ENCODE results near the gene IP6K2.
A peak's percentile ranks its signal among the peaks of the same experiment; 100 is the strongest.
"Not testable (repeated sequence)": the region's sequence is repeated elsewhere in the genome, so short reads cannot be mapped to it uniquely, and the experiment has no call there.

IP6K2 gene

DNA sequence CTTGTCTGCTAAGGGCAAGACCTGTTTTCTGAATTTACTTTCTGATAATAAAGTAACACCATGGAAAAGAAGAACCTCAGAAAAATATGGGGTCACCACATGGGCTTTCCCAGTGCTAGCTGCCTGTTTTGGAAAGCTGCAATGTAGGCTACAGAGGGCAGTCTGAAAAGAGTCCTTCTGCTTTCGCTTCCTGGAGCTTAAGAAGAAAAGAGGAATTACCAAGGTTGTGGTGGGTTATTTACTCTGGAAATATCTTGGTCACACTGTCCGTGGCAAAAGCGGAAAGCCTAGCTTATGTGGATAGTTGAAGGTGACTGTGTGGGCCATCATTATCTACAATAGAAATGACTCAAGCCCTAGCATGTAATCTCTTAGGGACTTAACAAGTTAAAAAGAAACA lies 31.7 kb upstream of the IP6K2 start:
- Histone ChIP-seq H3K4me3 (no peak overlapping the region), H3K9ac (peak overlapping the region in 1 of 11 experiments; percentile 41; a peak in 2 of 22 replicates)
- TF ChIP-seq Cebpa-rat (IDR thresholded peaks at IDR 0.05): no peak

DNA sequence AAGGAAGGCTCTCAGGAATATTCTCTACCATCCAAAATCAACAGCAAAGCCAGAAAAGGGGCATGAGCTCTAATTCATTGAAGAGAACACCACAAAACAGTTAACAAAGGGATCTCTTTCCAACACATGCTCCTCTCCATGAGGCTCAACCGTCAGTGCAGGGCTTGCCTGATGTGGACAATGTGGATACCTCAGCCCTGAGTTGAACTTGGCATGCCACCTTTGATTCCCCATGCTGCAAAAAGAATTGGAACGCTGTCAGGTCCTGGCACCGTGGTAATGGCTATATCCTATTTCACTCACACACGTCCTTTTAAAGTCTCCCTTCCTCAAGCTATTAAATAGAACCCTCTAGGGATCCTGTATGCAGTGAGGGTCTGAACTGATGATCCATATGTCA lies 30.7 kb upstream of the IP6K2 start:
- peaks cover 0 to 57% (median 4%) of the 10 kb centered on the region in 10 experiments; a peak in 9 of 20 replicates for H3K4me1 ChIP-seq
- TF ChIP-seq Cebpa-rat (IDR thresholded peaks at IDR 0.05): no peak
- no peak overlapping the region for H3K27ac ChIP-seq
- peak overlapping the region in 2 of 11 experiments; percentile 80 to 87; a peak in 4 of 22 replicates for H3K4me2 ChIP-seq
- no peaks in the 10 kb centered on the region for H4K20me1 ChIP-seq
- H3K9me3 ChIP-seq (replicated peaks in 1 of 11): peaks cover 0 to 11% (median 0%) of the 10 kb centered on the region in 11 experiments; a peak in 6 of 22 replicates
- no peak overlapping the region for H3K4me3 ChIP-seq
- peaks cover 14 to 60% (median 42%) of the 10 kb centered on the region in 11 experiments; a peak in 21 of 22 replicates for H3K36me3 ChIP-seq
- H3K9ac ChIP-seq: no peak overlapping the region
- no peaks in the 10 kb centered on the region for H3K27me3 ChIP-seq

More for the DNA sequence above, 31.7 kb upstream of the IP6K2 start:
- H3K27ac ChIP-seq: peak overlapping the region in 3 of 11 experiments; percentile 7 to 31 (median 16); a peak in 3 of 22 replicates
- peak overlapping the region in 5 of 11 experiments; percentile 35 to 87 (median 60); a peak in 9 of 22 replicates for H3K4me2 ChIP-seq
- H4K20me1 ChIP-seq: no peaks in the 10 kb centered on the region
- H3K27me3 ChIP-seq: no peaks in the 10 kb centered on the region
- H3K36me3 ChIP-seq: peaks cover 14 to 63% (median 47%) of the 10 kb centered on the region in 11 experiments
- peaks cover 0 to 57% (median 4%) of the 10 kb centered on the region in 10 experiments; a peak in 9 of 20 replicates for H3K4me1 ChIP-seq
- peaks cover 0 to 11% (median 0%) of the 10 kb centered on the region in 11 experiments; a peak in 6 of 22 replicates for H3K9me3 ChIP-seq (replicated peaks in 1 of 11)

DNA sequence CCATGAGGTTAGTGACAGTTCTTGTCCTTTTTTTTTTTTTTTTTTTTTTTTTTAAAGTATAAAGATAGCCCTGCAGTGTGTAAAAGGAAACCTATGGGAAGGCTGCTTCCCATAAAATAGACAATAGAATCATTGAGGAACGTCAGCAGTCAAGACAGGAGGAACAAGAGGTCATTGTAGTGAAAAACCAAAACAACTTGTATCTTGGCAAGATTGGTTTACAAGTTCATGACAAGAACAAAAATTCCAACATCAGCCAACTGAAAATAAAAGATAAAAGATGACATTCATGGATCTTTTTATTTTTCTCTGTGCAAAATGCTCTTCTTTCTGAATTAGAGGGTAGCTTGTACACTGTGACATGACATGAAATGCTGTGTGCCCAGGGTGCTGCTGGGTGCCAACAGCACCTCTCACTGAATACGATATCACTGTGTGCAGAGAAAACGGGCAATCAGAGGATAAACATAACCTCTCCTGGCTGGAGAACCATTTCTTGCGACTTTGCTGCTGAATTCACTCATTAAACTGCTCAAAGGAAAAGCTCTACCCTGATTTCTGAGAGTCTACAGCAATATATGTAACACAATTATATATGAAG lies 30.1 kb upstream of the IP6K2 start:
- Histone ChIP-seq H3K36me3 (peaks cover 14 to 59% (median 38%) of the 10 kb centered on the region in 11 experiments; a peak in 21 of 22 replicates), H3K27ac (no peak overlapping the region), H3K4me3 (no peak overlapping the region), H3K4me1 (peaks cover 0 to 53% (median 4%) of the 10 kb centered on the region in 10 experiments; a peak in 9 of 20 replicates), H4K20me1 (no peaks in the 10 kb centered on the region), H3K4me2 (no peak overlapping the region; a peak in 1 of 22 replicates), H3K9ac (no peak overlapping the region), H3K27me3 (no peaks in the 10 kb centered on the region), H3K9me3 (replicated peaks in 1 of 11) (peaks cover 0 to 11% (median 0%) of the 10 kb centered on the region in 11 experiments; a peak in 6 of 22 replicates)
- TF ChIP-seq Cebpa-rat (IDR thresholded peaks at IDR 0.05): no peak

DNA sequence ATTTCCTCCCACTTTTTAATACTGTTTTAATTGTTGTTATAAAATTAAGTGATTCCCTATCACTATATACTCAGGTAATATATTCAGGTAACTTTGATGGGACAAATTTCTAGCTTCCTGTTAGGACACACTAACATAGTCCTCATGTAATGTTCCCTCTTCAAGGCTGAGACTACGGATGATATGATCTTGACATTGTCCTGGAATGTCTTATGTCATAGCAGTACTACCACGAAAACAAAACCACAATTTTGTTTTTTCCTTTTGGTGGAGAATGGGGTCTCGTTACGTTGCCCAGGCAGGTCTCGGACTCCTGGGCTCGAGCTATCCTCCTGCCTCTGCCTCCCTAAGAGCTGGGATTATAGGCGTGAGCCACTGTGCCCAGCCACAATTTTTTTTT lies 26.8 kb upstream of the IP6K2 start:
- peaks cover 6 to 20% (median 10%) of the 10 kb centered on the region in 10 experiments; a peak in 19 of 20 replicates for H3K4me1 ChIP-seq
- H3K4me3 ChIP-seq: no peak overlapping the region
- H3K27me3 ChIP-seq: no peaks in the 10 kb centered on the region
- no peak for TF ChIP-seq Cebpa-rat (IDR thresholded peaks at IDR 0.05)
- H3K9me3 ChIP-seq (replicated peaks in 1 of 11): peaks cover 0 to 11% (median 0%) of the 10 kb centered on the region in 11 experiments; a peak in 6 of 22 replicates
- no peak overlapping the region for H3K27ac ChIP-seq
- no peak overlapping the region for H3K4me2 ChIP-seq
- H3K36me3 ChIP-seq: peaks cover 6 to 29% (median 21%) of the 10 kb centered on the region in 11 experiments; a peak in 19 of 22 replicates
- no peaks in the 10 kb centered on the region for H4K20me1 ChIP-seq
- no peak overlapping the region for H3K9ac ChIP-seq

DNA sequence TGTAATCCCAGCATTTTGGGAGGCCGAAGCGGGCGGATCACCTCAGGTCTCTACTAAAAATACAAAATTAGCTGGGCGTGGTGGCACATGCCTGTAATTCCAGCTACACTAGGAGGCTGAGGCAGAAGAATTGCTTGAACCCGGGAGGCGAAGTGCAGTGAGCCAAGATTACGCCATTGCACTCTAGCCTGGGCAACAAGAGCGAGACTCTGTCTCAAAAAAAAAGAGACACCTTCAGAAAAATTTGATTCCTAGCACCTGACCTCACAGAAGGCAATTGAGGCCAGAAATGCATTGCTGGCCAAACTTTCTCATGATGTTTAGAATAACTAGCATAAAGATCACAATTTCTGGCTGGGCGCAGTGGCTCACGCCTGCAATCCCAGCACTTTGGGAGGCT lies 24.2 kb upstream of the IP6K2 start:
- not testable (repeated sequence) for H3K4me3 ChIP-seq, H3K9ac ChIP-seq, H3K27ac ChIP-seq, H3K4me2 ChIP-seq, H4K20me1 ChIP-seq, H3K27me3 ChIP-seq
- peaks cover 0 to 11% (median 0%) of the 10 kb centered on the region in 11 experiments; a peak in 6 of 22 replicates for H3K9me3 ChIP-seq (replicated peaks in 1 of 11)
- H3K36me3 ChIP-seq: peaks cover 0 to 13% (median 11%) of the 10 kb centered on the region in 11 experiments; a peak in 13 of 22 replicates
- H3K4me1 ChIP-seq: peaks cover 0 to 10% (median 7%) of the 10 kb centered on the region in 10 experiments; a peak in 14 of 20 replicates

DNA sequence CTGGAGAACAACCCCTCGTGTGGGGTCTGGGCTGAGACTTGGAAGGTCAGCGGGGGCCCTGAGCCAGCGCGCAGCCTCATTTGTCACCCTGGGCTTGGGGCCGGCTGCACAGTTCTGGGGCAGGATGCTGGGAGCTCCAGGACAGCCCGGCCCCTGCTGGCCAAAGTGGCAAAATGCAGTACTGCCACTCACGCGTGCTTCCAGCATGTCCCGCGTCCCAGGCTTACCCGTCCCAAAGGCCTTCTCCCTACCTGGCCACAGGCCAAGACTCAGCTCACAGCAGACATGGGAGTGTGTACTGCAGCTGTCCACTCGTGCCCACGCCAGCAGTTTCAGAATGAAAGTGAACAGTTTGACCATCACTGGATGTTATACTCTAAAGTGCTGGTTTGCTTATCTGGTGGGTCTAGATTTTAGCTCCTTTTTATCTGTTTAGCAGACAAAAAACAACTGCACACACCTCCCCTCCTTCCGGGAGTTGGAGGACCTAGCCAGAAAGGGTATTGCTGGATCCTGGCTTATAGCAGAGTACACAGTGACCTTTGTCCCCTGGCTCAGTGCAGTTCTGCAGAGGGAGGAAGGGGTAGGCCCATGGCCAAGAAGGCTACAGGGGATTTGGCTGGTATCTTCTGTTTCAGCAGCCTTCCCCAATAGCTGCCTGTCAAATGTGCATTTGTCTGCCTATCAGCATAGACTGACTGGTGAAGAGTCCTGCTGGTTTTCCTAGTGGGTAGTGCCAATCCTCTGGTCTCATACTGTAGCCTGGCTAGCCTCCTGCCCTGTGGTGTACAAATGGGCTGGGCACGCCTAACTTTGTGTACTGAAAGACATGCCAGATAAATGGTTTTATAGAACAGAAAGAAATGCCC lies 23.2 kb upstream of the IP6K2 start:
- peaks cover 5 to 17% (median 11%) of the 10 kb centered on the region in 10 experiments; a peak in 15 of 20 replicates for H3K4me1 ChIP-seq
- no peak for TF ChIP-seq Cebpa-rat (IDR thresholded peaks at IDR 0.05)
- H3K9me3 ChIP-seq (replicated peaks in 1 of 11): peaks cover 0 to 2% (median 0%) of the 10 kb centered on the region in 11 experiments; a peak in 3 of 22 replicates
- peaks cover 0 to 3% (median 2%) of the 10 kb centered on the region in 11 experiments; a peak in 6 of 22 replicates for H3K36me3 ChIP-seq
- no peak overlapping the region for H3K27ac ChIP-seq
- no peak overlapping the region for H3K4me3 ChIP-seq
- H3K4me2 ChIP-seq: peak overlapping the region in 8 of 11 experiments; percentile 1 to 61 (median 30); a peak in 10 of 22 replicates
- no peak overlapping the region for H3K9ac ChIP-seq
- no peaks in the 10 kb centered on the region for H4K20me1 ChIP-seq
- no peaks in the 10 kb centered on the region for H3K27me3 ChIP-seq

DNA sequence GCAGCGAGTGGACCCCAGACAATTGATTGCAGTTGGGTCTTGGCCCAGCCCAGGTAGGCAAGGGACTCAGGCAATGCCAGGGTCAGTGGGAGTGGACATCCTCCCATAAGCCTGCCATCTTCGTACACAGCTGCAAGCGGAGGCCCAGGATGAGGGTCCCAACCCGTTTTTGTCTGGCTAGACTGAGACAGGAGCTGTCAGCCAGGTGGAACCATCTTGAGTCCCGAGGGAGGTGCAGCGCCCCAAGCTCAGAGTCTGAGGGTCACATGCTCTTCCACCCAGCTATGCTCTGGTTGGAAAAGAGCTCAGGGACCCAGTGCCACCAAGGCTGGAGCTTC lies 22.6 kb upstream of the IP6K2 start:
- H3K9me3 ChIP-seq (replicated peaks in 1 of 11): no peaks in the 10 kb centered on the region
- H3K9ac ChIP-seq: no peak overlapping the region
- H3K4me3 ChIP-seq: no peak overlapping the region
- H3K36me3 ChIP-seq: no peaks in the 10 kb centered on the region
- no peaks in the 10 kb centered on the region for H4K20me1 ChIP-seq
- no peaks in the 10 kb centered on the region for H3K27me3 ChIP-seq
- peaks cover 5 to 18% (median 11%) of the 10 kb centered on the region in 10 experiments; a peak in 15 of 20 replicates for H3K4me1 ChIP-seq
- TF ChIP-seq Cebpa-rat (IDR thresholded peaks at IDR 0.05): no peak
- no peak overlapping the region for H3K27ac ChIP-seq
- peak overlapping the region in 8 of 11 experiments; percentile 1 to 61 (median 30); a peak in 10 of 22 replicates for H3K4me2 ChIP-seq

DNA sequence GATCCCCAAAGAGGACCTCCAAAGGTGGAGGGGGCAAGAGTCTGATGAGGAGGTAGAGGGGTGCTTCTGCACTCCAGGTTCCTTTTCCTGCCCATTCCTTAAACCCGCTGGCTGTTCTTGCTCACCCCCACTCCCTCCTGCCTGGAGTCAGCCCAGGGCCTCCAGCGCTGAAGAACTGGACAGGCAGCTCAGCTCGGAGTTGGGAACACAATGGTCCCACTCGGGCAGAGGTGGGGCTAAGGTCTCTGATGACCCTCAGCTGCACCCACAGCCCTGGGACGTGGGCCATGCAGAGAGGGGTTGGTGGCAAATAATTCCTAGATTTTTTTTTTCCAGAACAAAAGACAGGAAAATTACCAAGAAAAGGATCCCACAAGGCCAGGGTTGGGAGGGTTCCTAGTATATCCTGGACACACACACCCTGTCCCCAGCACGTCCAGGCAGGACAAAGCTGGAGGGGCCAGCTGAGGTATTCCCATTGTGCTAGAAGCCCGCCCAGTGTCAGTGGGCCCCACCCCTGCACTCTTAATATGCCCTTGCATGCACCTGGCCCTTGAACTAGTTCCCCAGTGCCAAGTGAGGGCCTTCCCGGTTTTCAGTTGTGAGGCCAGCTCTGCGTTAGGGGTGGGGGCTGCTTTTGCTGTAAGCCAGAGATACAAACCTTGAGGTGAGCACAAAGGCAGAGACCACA lies 22.1 kb upstream of the IP6K2 start:
- Histone ChIP-seq H3K27ac (no peak overlapping the region), H4K20me1 (no peaks in the 10 kb centered on the region), H3K9ac (no peak overlapping the region), H3K4me1 (peaks cover 5 to 18% (median 11%) of the 10 kb centered on the region in 10 experiments; a peak in 15 of 20 replicates), H3K27me3 (no peaks in the 10 kb centered on the region), H3K36me3 (no peaks in the 10 kb centered on the region), H3K4me2 (peak overlapping the region in 5 of 11 experiments; percentile 27 to 61 (median 50); a peak in 8 of 22 replicates), H3K4me3 (no peak overlapping the region), H3K9me3 (replicated peaks in 1 of 11) (peaks cover 0 to under 1% (median 0%) of the 10 kb centered on the region in 11 experiments; a peak in 2 of 22 replicates)
- no peak for TF ChIP-seq Cebpa-rat (IDR thresholded peaks at IDR 0.05)

Data from BLaER1 treated with 17β-estradiol and CSF1 and Interleukin-3, amounts not matched to agents 10 nM and 100 nM (cell line).